BE2C (cell line): ENCODE data around the gene SDHC.

Source experiments
- DNase-seq: peaks from one replicate; pipeline ENCODE4 v3.0.0-alpha.2; 2020
- H3K27me3 ChIP-seq: fragments of 250-450 bp; sonication (Bioruptor Pico); 2 replicates; pipeline ENCODE4 v1.5.1; 2020; ENCODE audit warnings: mild to moderate bottlenecking
- H3K36me3 ChIP-seq: fragments of 250-450 bp; sonication (Bioruptor Pico); 2 replicates; pipeline ENCODE4 v1.5.1; 2020; ENCODE audit warnings: mild to moderate bottlenecking
- H3K4me1 ChIP-seq: fragments of 250-450 bp; sonication (Bioruptor Pico); 2 replicates; pipeline ENCODE4 v1.5.1; 2020
- H3K4me3 ChIP-seq: 2 replicates; pipeline ENCODE4 v1.5.1; 2011; ENCODE audit warnings: low read depth, low read length
- H3K9me3 ChIP-seq: fragments of 250-450 bp; sonication (Bioruptor Pico); 2 replicates; pipeline ENCODE4 v1.5.1; 2020
- TF ChIP-seq, protein P1 (sequence below): IDR thresholded peaks from 2 replicates; pipeline ENCODE4 v1.5.1; 2012; ENCODE audit warnings: mild to moderate bottlenecking, low read depth, low read length

The SDHC gene

DNA sequence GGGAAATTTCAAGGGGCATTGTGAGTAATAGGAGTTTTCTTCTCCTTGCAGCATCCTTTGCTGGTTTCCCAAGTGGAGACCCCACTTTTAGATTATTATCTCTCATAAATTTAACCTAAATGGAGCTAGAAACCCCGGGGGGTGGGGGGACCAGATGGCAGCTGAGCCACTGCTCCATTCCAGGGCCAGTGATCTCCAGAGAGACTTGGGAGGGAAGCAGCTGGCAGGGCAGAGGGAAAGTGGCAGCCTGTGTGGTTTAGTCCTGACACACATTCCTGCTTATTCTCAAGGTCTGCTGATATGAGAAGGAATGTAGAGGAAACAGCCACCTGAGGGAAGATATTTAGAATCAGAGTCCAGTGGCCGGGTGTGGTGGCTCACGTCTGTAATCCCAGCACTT, 39.3 kb upstream of the SDHC start:
- H3K36me3 ChIP-seq: no peaks in the 10 kb centered on the region
- H3K4me3 ChIP-seq: no peak overlapping the region
- TF ChIP-seq, protein P1, sequence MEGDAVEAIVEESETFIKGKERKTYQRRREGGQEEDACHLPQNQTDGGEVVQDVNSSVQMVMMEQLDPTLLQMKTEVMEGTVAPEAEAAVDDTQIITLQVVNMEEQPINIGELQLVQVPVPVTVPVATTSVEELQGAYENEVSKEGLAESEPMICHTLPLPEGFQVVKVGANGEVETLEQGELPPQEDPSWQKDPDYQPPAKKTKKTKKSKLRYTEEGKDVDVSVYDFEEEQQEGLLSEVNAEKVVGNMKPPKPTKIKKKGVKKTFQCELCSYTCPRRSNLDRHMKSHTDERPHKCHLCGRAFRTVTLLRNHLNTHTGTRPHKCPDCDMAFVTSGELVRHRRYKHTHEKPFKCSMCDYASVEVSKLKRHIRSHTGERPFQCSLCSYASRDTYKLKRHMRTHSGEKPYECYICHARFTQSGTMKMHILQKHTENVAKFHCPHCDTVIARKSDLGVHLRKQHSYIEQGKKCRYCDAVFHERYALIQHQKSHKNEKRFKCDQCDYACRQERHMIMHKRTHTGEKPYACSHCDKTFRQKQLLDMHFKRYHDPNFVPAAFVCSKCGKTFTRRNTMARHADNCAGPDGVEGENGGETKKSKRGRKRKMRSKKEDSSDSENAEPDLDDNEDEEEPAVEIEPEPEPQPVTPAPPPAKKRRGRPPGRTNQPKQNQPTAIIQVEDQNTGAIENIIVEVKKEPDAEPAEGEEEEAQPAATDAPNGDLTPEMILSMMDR: no peak
- peaks cover 4% of the 10 kb centered on the region for H3K27me3 ChIP-seq
- H3K4me1 ChIP-seq: no peaks in the 10 kb centered on the region
- no peaks in the 10 kb centered on the region for H3K9me3 ChIP-seq
- DNase-seq: peak; percentile 20

DNA sequence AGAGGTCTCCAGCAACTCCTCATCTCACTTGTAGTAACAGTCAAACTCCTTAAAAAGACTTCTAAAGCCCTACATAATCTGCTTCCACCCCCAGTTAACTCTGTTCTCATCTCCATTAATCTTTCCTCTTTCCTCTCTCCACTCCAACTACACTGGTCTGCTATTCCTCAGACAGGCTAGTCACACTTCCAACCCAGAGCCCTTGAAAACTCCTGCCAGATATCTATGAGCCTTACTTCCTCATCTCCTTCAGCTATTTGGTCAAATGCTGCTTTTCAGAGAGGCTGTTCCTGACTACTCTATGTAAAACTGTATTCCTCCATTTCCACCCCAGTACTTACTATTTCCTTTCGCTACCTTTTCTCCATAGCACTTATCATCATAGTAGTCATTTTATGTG, 31.2 kb upstream of the SDHC start:
- Histone ChIP-seq H3K9me3 (no peaks in the 10 kb centered on the region), H3K36me3 (no peaks in the 10 kb centered on the region), H3K4me3 (no peak overlapping the region), H3K27me3 (peaks cover 17% of the 10 kb centered on the region), H3K4me1 (no peaks in the 10 kb centered on the region)
- TF ChIP-seq, protein P1: no peak
- no peak for DNase-seq

GRCh38 chr1:161285113-161285512, 29.1 kb upstream of the SDHC start:
- TF ChIP-seq, protein P1: no peak
- Histone ChIP-seq H3K4me3 (no peak overlapping the region), H3K9me3 (no peaks in the 10 kb centered on the region), H3K27me3 (peaks cover 17% of the 10 kb centered on the region), H3K4me1 (no peaks in the 10 kb centered on the region), H3K36me3 (no peaks in the 10 kb centered on the region)
- no peak for DNase-seq

DNA sequence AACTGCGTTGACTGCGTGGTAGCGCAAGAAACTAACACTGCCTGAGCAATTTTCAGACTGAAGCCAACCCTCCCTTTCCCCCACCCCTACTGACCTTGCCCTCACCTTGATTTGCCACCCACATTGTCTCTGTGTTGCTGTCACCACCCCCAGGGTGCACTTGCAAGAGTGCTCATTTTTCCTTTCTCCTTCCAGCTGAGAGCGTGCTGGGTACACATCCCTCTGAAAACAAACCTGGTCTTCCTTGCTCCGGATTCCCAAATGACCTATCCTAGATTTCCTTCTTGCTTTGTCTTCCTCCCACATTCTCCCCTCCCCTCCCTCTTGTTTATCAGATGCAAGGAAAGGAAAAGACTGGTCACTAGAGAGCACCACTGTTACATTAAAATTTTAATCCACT, 28.7 kb upstream of the SDHC start:
- no peaks in the 10 kb centered on the region for H3K4me1 ChIP-seq
- no peaks in the 10 kb centered on the region for H3K9me3 ChIP-seq
- H3K36me3 ChIP-seq: no peaks in the 10 kb centered on the region
- TF ChIP-seq, protein P1: no peak
- no peak overlapping the region for H3K4me3 ChIP-seq
- H3K27me3 ChIP-seq: peaks cover 17% of the 10 kb centered on the region
- DNase-seq: no peak

DNA sequence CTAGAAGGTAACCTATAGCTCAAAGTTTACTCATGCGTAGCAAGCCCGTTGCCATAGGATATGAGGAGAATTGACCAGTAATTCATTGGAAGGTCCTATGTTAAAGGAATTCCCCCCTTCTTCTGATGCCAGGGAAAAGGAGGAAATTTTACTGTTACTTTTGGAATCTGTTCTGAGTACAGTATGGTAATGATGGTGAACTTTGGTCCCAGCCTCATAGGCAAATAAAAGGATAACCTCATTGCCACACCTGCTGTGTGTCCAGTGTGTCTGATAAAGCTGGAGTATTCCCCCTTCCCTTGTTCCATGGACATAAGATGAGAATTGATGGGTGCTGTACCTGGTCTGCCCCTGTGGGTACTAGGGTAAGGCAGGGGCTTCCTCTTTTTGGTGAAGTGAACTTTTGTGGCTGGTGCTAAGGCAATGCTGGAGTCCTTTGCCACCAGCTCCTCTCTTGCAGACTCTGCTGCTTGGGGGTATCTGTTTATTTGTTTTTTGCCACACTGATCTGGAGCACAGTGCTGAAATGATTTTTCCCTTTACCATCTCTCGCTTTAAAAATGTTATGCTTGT, 26.6 kb upstream of the SDHC start:
- Histone ChIP-seq H3K4me3 (no peak overlapping the region), H3K36me3 (no peaks in the 10 kb centered on the region), H3K4me1 (no peaks in the 10 kb centered on the region), H3K27me3 (peaks cover 17% of the 10 kb centered on the region), H3K9me3 (no peaks in the 10 kb centered on the region)
- DNase-seq: no peak
- TF ChIP-seq, protein P1: no peak

DNA sequence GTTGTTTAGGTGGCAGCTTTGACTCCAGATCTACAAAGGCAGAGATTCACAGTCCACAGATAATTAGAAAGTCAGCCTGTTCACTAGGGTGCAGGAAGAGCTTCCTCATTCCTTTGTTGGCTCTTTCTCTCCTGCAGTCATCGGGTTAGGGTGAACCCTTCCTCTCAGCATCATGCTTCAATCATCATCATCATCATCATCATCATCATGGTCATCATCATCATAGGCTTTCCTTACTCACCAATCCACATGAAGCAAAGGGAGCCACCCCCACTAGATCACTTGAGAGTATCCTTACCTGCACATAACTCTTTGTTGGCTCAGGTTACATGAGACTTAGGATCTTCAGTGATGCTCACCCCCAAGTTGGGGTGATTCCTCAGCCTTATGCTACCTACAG, 23.4 kb upstream of the SDHC start:
- TF ChIP-seq, protein P1: no peak
- H3K36me3 ChIP-seq: no peaks in the 10 kb centered on the region
- no peaks in the 10 kb centered on the region for H3K9me3 ChIP-seq
- no peaks in the 10 kb centered on the region for H3K4me1 ChIP-seq
- H3K27me3 ChIP-seq: no peaks in the 10 kb centered on the region; the same call in none of the 2 replicates
- H3K4me3 ChIP-seq: no peak overlapping the region
- DNase-seq: no peak
